Type B pancreatic cell (in vitro differentiated cells): Measurements from ENCODE around the gene SNX33. TPM values are rescaled to one million over a fixed set of nuclear protein-coding genes. Genes with fewer than 3 reads are reported as not detected.

Source experiments
- DNase-seq: peaks from one replicate; pipeline ENCODE4 v3.0.0; 2021; ENCODE audit warnings: mixed read lengths; ENCODE audit not compliant: unreplicated experiment; ENCODE audit errors: extremely low spot score
- H3K27ac Mint-ChIP-seq: 2 replicates; pipeline ENCODE4 v1.8.0; 2021; ENCODE audit warnings: mild to moderate bottlenecking, mixed read lengths
- H3K27me3 Mint-ChIP-seq: 2 replicates; pipeline ENCODE4 v1.8.0; 2021; ENCODE audit warnings: mixed read lengths
- H3K36me3 Mint-ChIP-seq: 2 replicates; pipeline ENCODE4 v1.8.0; 2021; ENCODE audit warnings: mixed read lengths
- H3K4me1 Mint-ChIP-seq: one replicate; pipeline ENCODE4 v1.8.0; 2021; ENCODE audit warnings: mixed read lengths; ENCODE audit not compliant: unreplicated experiment
- H3K4me3 Mint-ChIP-seq: 2 replicates; pipeline ENCODE4 v1.8.0; 2021; ENCODE audit warnings: mild to moderate bottlenecking, mixed read lengths
- H3K9me3 Mint-ChIP-seq: 2 replicates; pipeline ENCODE4 v1.8.0; 2021; ENCODE audit warnings: mixed read lengths
- CTCF ChIP-seq: fragments of 200-600 bp; sonication (generic); conservative IDR thresholded peaks from 2 replicates; pipeline ENCODE4 v1.5.0; 2021; ENCODE audit warnings: antibody characterized with exemption, mild to moderate bottlenecking
- total RNA-seq: library from RNA; stranded (reverse); gene quantifications from 2 replicates; pipeline ENCODE4 v1.2.1, GENCODE V29; 2021; ENCODE audit warnings: low replicate concordance

SNX33 gene
- total RNA-seq, 1 donor from 2014 or later: 24.9 TPM

DNA sequence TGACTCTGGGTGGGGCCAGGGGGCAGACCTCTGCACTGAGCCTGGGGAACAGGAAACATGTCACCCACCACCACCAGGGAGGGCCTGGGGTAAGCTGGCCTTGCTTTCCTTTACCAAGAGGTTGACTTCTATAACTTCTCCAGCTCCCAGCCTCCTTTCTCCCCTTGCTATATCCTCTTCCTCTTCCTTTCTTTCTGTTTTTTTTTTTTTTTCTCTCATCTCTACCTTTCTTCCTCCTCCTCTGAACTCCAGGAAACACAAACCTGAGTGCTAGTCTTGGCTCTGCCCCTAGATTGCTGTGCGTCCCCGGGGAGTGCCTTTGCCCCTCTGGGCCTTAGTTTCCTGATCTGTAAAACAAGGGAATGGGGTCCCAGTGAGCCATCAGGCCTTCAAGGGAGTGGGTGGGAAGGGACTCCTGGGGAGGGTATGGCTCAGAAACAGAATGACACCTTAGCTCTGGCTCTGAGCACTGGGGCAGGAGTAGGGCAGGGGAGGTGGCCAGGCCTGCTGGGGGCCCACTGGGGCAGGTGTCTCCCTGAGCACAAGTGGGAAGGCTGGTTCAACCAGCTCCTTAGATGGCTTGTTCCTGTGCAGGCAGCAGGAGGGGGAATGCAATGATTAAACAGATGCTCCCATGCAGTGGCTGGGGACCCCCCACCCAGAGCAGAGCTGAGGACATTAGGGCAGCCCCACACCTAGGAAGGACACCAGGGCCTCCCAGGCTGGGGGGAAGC, 4.3 kb downstream of the SNX33 start:
- Mint-ChIP-seq H3K27me3 (no peaks in the 10 kb centered on the region), H3K27ac (peak overlapping the region; percentile 91), H3K36me3 (peaks cover 28% of the 10 kb centered on the region), H3K4me3 (peak overlapping the region; percentile 95), H3K4me1 (peaks cover 70% of the 10 kb centered on the region), H3K9me3 (no peaks in the 10 kb centered on the region)
- DNase-seq: no peak
- no peak for TF ChIP-seq CTCF

DNA sequence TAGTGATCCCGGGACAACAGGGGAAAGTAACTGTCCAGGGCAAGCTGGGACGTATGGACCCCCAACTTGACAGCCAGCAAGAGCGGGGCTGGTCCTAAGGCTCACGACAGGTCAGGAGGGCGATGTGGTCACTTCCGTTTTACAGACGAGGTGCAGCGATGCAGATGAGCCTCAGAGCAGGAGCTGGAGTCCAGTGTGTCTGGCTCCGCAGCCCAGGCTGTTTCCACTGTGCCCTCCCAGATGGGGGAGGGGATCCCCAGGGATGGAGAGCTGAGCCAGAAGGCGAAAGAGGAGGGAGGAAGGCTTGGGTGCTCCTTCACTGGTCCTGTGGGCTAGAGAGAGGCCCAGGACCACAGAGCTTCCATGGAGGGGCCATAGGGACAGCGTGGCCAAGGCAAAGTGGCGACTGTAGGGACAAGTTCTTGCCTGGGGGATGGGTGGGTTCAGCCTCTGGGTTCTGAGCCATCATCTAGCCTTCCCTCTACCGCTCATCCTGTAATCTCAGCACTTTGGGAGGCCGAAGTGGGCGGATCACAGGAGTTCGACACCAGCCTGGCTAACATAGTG, 5.7 kb downstream of the SNX33 start:
- H3K27me3 Mint-ChIP-seq: no peaks in the 10 kb centered on the region
- no peaks in the 10 kb centered on the region for H3K9me3 Mint-ChIP-seq
- no peak for TF ChIP-seq CTCF
- H3K36me3 Mint-ChIP-seq: peaks cover 28% of the 10 kb centered on the region
- no peak overlapping the region for H3K27ac Mint-ChIP-seq
- no peak for DNase-seq
- no peak overlapping the region for H3K4me3 Mint-ChIP-seq
- H3K4me1 Mint-ChIP-seq: peaks cover 70% of the 10 kb centered on the region

DNA sequence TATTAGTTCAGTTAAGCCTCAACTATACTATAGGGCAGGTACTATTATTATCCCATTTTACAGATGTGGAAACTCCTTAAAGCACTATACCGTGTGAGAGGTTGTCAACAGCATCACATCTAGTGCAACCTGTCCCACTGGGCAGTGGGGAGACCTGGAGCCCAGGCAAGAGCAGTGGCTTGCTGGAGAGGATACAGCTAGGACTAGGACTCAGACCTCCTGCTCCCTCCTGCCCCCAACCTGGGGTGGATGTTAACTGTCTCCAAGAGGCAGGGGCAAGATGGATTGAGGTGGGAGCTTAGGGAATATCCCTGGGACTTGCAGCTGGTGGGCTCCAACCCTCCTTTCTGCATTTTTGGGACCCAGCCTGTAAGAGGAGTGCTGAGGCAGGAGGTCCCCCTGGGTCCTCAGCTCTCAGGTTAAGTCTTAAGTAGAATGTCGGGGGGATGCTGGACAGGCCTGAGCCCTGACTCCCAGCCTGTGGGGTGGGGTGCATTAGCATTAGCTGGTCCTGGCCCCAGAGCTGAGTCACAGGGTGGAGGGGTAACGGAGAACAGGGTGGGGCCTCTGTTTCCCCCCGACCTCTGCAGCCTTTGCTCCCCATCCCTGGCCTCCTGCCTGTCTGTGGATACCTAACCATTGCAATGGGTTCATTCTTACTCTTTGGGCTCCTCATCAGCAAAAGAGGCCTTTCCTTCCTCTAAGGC, 6.6 kb downstream of the SNX33 start:
- Mint-ChIP-seq H3K36me3 (peaks cover 23% of the 10 kb centered on the region), H3K27ac (no peak overlapping the region), H3K4me1 (peaks cover 61% of the 10 kb centered on the region), H3K9me3 (no peaks in the 10 kb centered on the region), H3K27me3 (no peaks in the 10 kb centered on the region), H3K4me3 (no peak overlapping the region)
- no peak for TF ChIP-seq CTCF
- no peak for DNase-seq

- H3K27me3 Mint-ChIP-seq: no peaks in the 10 kb centered on the region
- TF ChIP-seq CTCF: no peak
- H3K4me3 Mint-ChIP-seq: peak overlapping the region; percentile 2
- no peaks in the 10 kb centered on the region for H3K9me3 Mint-ChIP-seq
- H3K4me1 Mint-ChIP-seq: peaks cover 45% of the 10 kb centered on the region
- no peak for DNase-seq
- peaks cover 15% of the 10 kb centered on the region for H3K36me3 Mint-ChIP-seq
- H3K27ac Mint-ChIP-seq: no peak overlapping the region
Measured at GRCh38 chr15:75655931-75656330, 8.2 kb downstream of the SNX33 start.

DNA sequence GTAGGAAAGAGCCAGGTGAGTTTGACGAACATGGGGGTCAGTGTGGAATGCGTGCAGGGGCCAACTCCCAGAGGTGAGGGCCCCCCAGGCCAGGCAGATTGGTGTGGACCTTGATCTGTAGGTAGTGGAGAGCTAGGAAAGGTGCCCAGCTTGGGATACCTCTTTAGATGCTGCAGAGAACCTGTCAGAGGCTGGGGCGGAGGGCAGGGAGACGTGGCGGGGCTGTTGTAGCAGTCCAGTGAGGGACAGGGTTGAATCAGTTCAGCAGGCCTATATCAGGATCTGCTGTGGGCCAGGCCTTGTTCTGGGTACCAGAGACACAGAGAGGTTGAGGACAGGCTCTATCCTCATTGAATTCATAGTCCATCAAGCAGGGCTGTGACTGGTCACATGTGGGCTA, 8.6 kb downstream of the SNX33 start:
- TF ChIP-seq CTCF: no peak
- H3K4me1 Mint-ChIP-seq: peaks cover 41% of the 10 kb centered on the region
- no peaks in the 10 kb centered on the region for H3K27me3 Mint-ChIP-seq
- H3K4me3 Mint-ChIP-seq: peak overlapping the region; percentile 2
- H3K27ac Mint-ChIP-seq: no peak overlapping the region
- no peak for DNase-seq
- no peaks in the 10 kb centered on the region for H3K9me3 Mint-ChIP-seq
- peaks cover 11% of the 10 kb centered on the region for H3K36me3 Mint-ChIP-seq
